IMR-90 (cell line): ENCODE measurements around the gene SCFD1. TPM values are rescaled to one million over a fixed set of nuclear protein-coding genes. Genes with fewer than 3 reads are reported as not detected.

Experiments used
- ATAC-seq: fragments of 200-7000 bp; cut with Tn5 transposase; 2 replicates; pipeline ENCODE4 v1.9.1; 2020; ENCODE audit warnings: low read depth, mild to moderate bottlenecking, moderate library complexity
- BruUV-seq: library from RNA; stranded (reverse); fragments of 400-500 nt; replicated peaks from 2 replicates; lab custom pipeline; 2021; lab: Mats Ljungman, UMichigan
- CTCF ChIA-PET: fragments of 300-600 bp; formaldehyde crosslinking; extraction: SDS; loops from one replicate; lab custom pipeline; 2021; ENCODE audit warnings: antibody characterized with exemption; lab: Yijun Ruan, JAX
- POLR2A ChIA-PET: fragments of 300-600 bp; sonication (Branson Sonifier 250); formaldehyde crosslinking; loops from one replicate; lab custom pipeline; 2022; ENCODE audit warnings: antibody characterized with exemption; ENCODE audit not compliant: unreplicated experiment; lab: Charles Lee
- DNase-seq: peaks from one replicate; pipeline ENCODE4 v3.0.0; 2013
- H2AFZ ChIP-seq: replicated peaks from 2 replicates; pipeline ENCODE3; 2013; ENCODE audit warnings: low read length, mild to moderate bottlenecking; ENCODE audit not compliant: poor library complexity
- H2AK5ac ChIP-seq: 2 replicates; pipeline ENCODE4 v1.6.1; 2013; ENCODE audit warnings: low read depth, low read length, inconsistent platforms
- H2AK9ac ChIP-seq: replicated peaks from 2 replicates; pipeline ENCODE3; 2013; ENCODE audit warnings: mild to moderate bottlenecking, low read depth, low read length, moderate library complexity; ENCODE audit not compliant: poor library complexity
- H2BK120ac ChIP-seq: 2 replicates; pipeline ENCODE4 v1.6.1; 2013; ENCODE audit warnings: low read depth, low read length, inconsistent platforms
- H2BK15ac ChIP-seq: 3 replicates; pipeline ENCODE4 v1.6.1; 2013; ENCODE audit warnings: low read depth, low read length, inconsistent platforms
- H2BK20ac ChIP-seq: 2 replicates; pipeline ENCODE4 v1.6.1; 2013; ENCODE audit warnings: low read depth, mild to moderate bottlenecking, inconsistent platforms, low read length, moderate library complexity
- H2BK5ac ChIP-seq: 2 replicates; pipeline ENCODE4 v1.6.1; 2013; ENCODE audit warnings: mild to moderate bottlenecking, low read depth, low read length, inconsistent platforms; ENCODE audit not compliant: poor library complexity, severe bottlenecking
- H3K14ac ChIP-seq: replicated peaks from 2 replicates; pipeline ENCODE4 v1.6.1; 2013; ENCODE audit warnings: low read depth, low read length, inconsistent platforms
- H3K18ac ChIP-seq: 2 replicates; pipeline ENCODE4 v1.6.1; 2013; ENCODE audit warnings: low read depth, low read length, control low read depth
- H3K23ac ChIP-seq: 2 replicates; pipeline ENCODE4 v1.6.1; 2013; ENCODE audit warnings: low read depth, low read length, inconsistent platforms
- H3K27ac ChIP-seq: 2 replicates; pipeline ENCODE4 v1.5.1; 2013; ENCODE audit warnings: mild to moderate bottlenecking, control low read depth, low read length; ENCODE audit not compliant: insufficient read depth
- H3K27me3 ChIP-seq: 2 replicates; pipeline ENCODE4 v1.6.1; 2013; ENCODE audit warnings: low read length; ENCODE audit not compliant: control insufficient read depth, insufficient read depth
- H3K36me3 ChIP-seq: 2 replicates; pipeline ENCODE4 v1.6.1; 2013; ENCODE audit warnings: low read length, mixed read lengths; ENCODE audit not compliant: control insufficient read depth, insufficient read depth
- H3K4ac ChIP-seq: 2 replicates; pipeline ENCODE4 v1.6.1; 2013; ENCODE audit warnings: low read depth, low read length, inconsistent platforms
- H3K4me1 ChIP-seq: 2 replicates; pipeline ENCODE4 v1.6.1; 2013; ENCODE audit warnings: low read length, mixed read lengths; ENCODE audit not compliant: control insufficient read depth, insufficient read depth
- H3K4me2 ChIP-seq: 2 replicates; pipeline ENCODE4 v1.6.1; 2013; ENCODE audit warnings: low read depth, mild to moderate bottlenecking, control low read depth, low read length, moderate library complexity
- H3K4me3 ChIP-seq: 2 replicates; pipeline ENCODE4 v1.5.1; 2013; ENCODE audit warnings: low read depth, mild to moderate bottlenecking, control low read depth, low read length, moderate library complexity; ENCODE audit not compliant: insufficient read depth
- H3K56ac ChIP-seq: 2 replicates; pipeline ENCODE4 v1.6.1; 2013; ENCODE audit warnings: low read length, inconsistent platforms; ENCODE audit not compliant: insufficient read depth; ENCODE audit errors: extremely low read depth
- H3K79me1 ChIP-seq, 2 experiments: 2 replicates each; pipeline ENCODE4 v1.6.1; 2013; ENCODE audit warnings: low read length in 2 of 2, inconsistent platforms in 1 of 2, low read depth in 1 of 2
- H3K9ac ChIP-seq: 2 replicates; pipeline ENCODE4 v1.6.1; 2013; ENCODE audit warnings: low read depth, low read length, control low read depth
- H3K9me1 ChIP-seq: 2 replicates; pipeline ENCODE4 v1.6.1; 2013; ENCODE audit warnings: low read length, inconsistent platforms; ENCODE audit not compliant: insufficient read depth
- H3K9me3 ChIP-seq: 2 replicates; pipeline ENCODE4 v1.6.1; 2013; ENCODE audit warnings: low read length; ENCODE audit not compliant: control insufficient read depth, insufficient read depth
- H4K20me1 ChIP-seq: 2 replicates; pipeline ENCODE4 v1.6.1; 2013; ENCODE audit warnings: low read length, inconsistent platforms; ENCODE audit not compliant: insufficient read depth
- H4K5ac ChIP-seq: 2 replicates; pipeline ENCODE4 v1.6.1; 2013; ENCODE audit warnings: mild to moderate bottlenecking, low read depth, low read length, control low read depth
- H4K8ac ChIP-seq, 2 experiments: 2 replicates each; pipeline ENCODE4 v1.6.1; 2013; ENCODE audit warnings: low read depth in 2 of 2, low read length in 2 of 2, control low read depth in 1 of 2, inconsistent platforms in 1 of 2
- H4K91ac ChIP-seq: 2 replicates; pipeline ENCODE4 v1.6.1; 2013; ENCODE audit warnings: low read depth, low read length, inconsistent platforms; ENCODE audit not compliant: insufficient read depth
- BHLHE40 ChIP-seq: fragments of 150-350 bp; IDR thresholded peaks from 2 replicates; pipeline ENCODE4 v1.6.1; 2016; ENCODE audit warnings: mild to moderate bottlenecking, low read depth, low read length
- CEBPB ChIP-seq: IDR thresholded peaks from 2 replicates; pipeline ENCODE4 v1.6.1; 2012; ENCODE audit warnings: low read depth, low read length, improper control_type of control experiment
- CHD1 ChIP-seq: IDR thresholded peaks from 2 replicates; pipeline ENCODE4 v1.6.1; 2012; ENCODE audit warnings: low read depth, low read length, improper control_type of control experiment
- FOS ChIP-seq: fragments of 150-350 bp; IDR thresholded peaks from 2 replicates; pipeline ENCODE4 v1.6.1; 2016; ENCODE audit warnings: low read depth, low read length
- MAFK ChIP-seq: IDR thresholded peaks from 2 replicates; pipeline ENCODE4 v1.6.1; 2012; ENCODE audit warnings: low read depth, low read length, improper control_type of control experiment
- MAZ ChIP-seq: IDR thresholded peaks from 2 replicates; pipeline ENCODE4 v1.6.1; 2012; ENCODE audit warnings: low read depth, mild to moderate bottlenecking, low read length, improper control_type of control experiment, moderate library complexity, borderline replicate concordance
- RFX5 ChIP-seq: IDR thresholded peaks from 2 replicates; pipeline ENCODE4 v1.8.0; 2012; ENCODE audit warnings: low read depth, mild to moderate bottlenecking, low read length, moderate library complexity
- WGBS, 2 experiments: methylation state at CpG; one replicate each; pipeline versions ENCODE4 v1.1.5 to v1.1.7; 2013; ENCODE audit warnings: missing lambda C conversion rate in 2 of 2; ENCODE audit not compliant: insufficient read length in 1 of 2; ENCODE audit errors: extremely low coverage in 2 of 2; 5-methylcytosine and 5-hydroxymethylcytosine counted together
- dilution Hi-C: fragments of 300-500 bp; cut with HindIII; formaldehyde crosslinking; loops from one replicate; pipeline ENCODE4 v1.14.3; 2018; ENCODE audit warnings: low sequenced_read_pairs; ENCODE audit not compliant: unreplicated experiment
- in situ Hi-C: fragments of 300-500 bp; cut with MboI; formaldehyde crosslinking; loops from 3 replicates; pipeline ENCODE4 v1.14.3; 2019; ENCODE audit warnings: low sequenced_read_pairs, inconsistent platforms, mixed read lengths
- intact Hi-C: fragments of 100-400 bp; cut with micrococcal nuclease; formaldehyde crosslinking; loops from 2 replicates; pipeline ENCODE4 v1.10.0; 2022
- polyA plus RNA-seq, 3 experiments: library from polyadenylated mRNA; depleted of rRNA; stranded (reverse); fragments of >200 nt; gene quantifications; 2 replicates each; pipeline ENCODE4 v1.2.3, GENCODE V29; 2012; ENCODE audit warnings: low replicate concordance in 1 of 3
- total RNA-seq: library from RNA; depleted of rRNA; stranded (reverse); fragments of >200 nt; gene quantifications from 2 replicates; pipeline ENCODE4 v1.2.3, GENCODE V29; 2012
- TF ChIP-seq, protein P1 (sequence below): conservative IDR thresholded peaks from 2 replicates; pipeline ENCODE4 v1.5.1; 2012; ENCODE audit warnings: mild to moderate bottlenecking, low read depth, low read length, improper control_type of control experiment
- TF ChIP-seq, protein P2 (sequence below): fragments of 150-350 bp; IDR thresholded peaks from 2 replicates; pipeline ENCODE4 v1.6.1; 2016; ENCODE audit warnings: low read depth, mild to moderate bottlenecking, low read length, moderate library complexity, borderline replicate concordance

SCFD1 gene
- total and polyA plus RNA-seq, 2 of the 4 experiments (the other 2 are of a cell fraction) = 51.4 to 74.0 TPM

DNA sequence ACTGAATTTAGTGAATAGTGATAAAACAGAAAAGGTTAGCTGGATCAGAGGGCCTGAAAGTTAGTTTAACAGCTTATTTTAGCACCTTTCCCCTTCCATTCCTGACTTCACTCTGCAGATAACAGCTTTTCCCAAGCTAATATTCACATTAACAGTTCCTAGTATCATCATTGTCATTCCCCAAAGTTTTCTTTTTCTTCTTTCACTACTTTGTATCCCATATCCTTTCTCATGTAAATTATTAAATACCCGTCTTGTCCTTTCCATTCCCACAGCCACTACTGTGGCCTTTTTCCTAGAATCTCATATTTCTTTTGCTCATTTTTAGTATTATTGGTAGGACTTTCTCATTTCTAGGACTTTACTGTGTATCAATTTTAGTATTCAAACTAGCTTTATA, 70.5 kb downstream of the SCFD1 start:
- Histone ChIP-seq H2AFZ (no peak overlapping the region), H3K36me3 (peaks cover 9% of the 10 kb centered on the region), H4K5ac (no peak overlapping the region), H3K27me3 (no peaks in the 10 kb centered on the region), H3K79me1 (peaks cover 11 to 14% of the 10 kb centered on the region in 2 experiments), H3K4me2 (no peak overlapping the region), H3K56ac (no peak overlapping the region), H2BK15ac (no peak overlapping the region), H3K4me3 (no peak overlapping the region), H2BK5ac (no peak overlapping the region), H3K9me1 (peaks cover 3% of the 10 kb centered on the region), H4K20me1 (no peaks in the 10 kb centered on the region), H4K8ac (no peak overlapping the region), H3K4me1 (no peaks in the 10 kb centered on the region), H2AK5ac (no peak overlapping the region), H3K27ac (no peak overlapping the region), H2BK120ac (no peak overlapping the region), H3K4ac (no peak overlapping the region), H3K14ac (no peak overlapping the region), H3K9me3 (no peaks in the 10 kb centered on the region), H3K18ac (no peak overlapping the region), H2AK9ac (no peak overlapping the region), H2BK20ac (no peak overlapping the region), H4K91ac (no peak overlapping the region), H3K23ac (no peak overlapping the region), H3K9ac (no peak overlapping the region)
- ATAC-seq (no peak), DNase-seq (no peak)
- WGBS, 2 experiments = no CpG with 5 or more reads among the region's 1 CpG
- no peak for TF ChIP-seq MAFK
- TF ChIP-seq, protein P1, sequence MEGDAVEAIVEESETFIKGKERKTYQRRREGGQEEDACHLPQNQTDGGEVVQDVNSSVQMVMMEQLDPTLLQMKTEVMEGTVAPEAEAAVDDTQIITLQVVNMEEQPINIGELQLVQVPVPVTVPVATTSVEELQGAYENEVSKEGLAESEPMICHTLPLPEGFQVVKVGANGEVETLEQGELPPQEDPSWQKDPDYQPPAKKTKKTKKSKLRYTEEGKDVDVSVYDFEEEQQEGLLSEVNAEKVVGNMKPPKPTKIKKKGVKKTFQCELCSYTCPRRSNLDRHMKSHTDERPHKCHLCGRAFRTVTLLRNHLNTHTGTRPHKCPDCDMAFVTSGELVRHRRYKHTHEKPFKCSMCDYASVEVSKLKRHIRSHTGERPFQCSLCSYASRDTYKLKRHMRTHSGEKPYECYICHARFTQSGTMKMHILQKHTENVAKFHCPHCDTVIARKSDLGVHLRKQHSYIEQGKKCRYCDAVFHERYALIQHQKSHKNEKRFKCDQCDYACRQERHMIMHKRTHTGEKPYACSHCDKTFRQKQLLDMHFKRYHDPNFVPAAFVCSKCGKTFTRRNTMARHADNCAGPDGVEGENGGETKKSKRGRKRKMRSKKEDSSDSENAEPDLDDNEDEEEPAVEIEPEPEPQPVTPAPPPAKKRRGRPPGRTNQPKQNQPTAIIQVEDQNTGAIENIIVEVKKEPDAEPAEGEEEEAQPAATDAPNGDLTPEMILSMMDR = no peak
- no peak for TF ChIP-seq MAZ
- TF ChIP-seq FOS = no peak
- no peak for TF ChIP-seq CEBPB
- TF ChIP-seq BHLHE40 = no peak
- TF ChIP-seq CHD1 = no peak
- TF ChIP-seq RFX5 = no peak
- TF ChIP-seq, protein P2, sequence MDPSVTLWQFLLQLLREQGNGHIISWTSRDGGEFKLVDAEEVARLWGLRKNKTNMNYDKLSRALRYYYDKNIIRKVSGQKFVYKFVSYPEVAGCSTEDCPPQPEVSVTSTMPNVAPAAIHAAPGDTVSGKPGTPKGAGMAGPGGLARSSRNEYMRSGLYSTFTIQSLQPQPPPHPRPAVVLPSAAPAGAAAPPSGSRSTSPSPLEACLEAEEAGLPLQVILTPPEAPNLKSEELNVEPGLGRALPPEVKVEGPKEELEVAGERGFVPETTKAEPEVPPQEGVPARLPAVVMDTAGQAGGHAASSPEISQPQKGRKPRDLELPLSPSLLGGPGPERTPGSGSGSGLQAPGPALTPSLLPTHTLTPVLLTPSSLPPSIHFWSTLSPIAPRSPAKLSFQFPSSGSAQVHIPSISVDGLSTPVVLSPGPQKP = no peak
- ChIA-PET CTCF (no interaction called here), POLR2A (no interaction called here)
- in situ Hi-C loops (no loop called here), dilution Hi-C loops (no loop called here), intact Hi-C loops (no loop called here)
- BruUV-seq = no TSS peak
